A549 (cell line): ENCODE results near the gene METAP2. TPM values are rescaled to one million over a fixed set of nuclear protein-coding genes. Genes with fewer than 3 reads are reported as not detected.

ENCODE experiments used
- ATAC-seq, 2 experiments: fragments of 200-7000 bp in 1 of 2; fragments of >200 bp in 1 of 2; cut with Nextera tagmentation in 1 of 2; cut with Tn5 transposase in 1 of 2; 3 replicates each; pipeline versions ENCODE4 v1.8.0 to v1.9.1; 2018 to 2020; ENCODE audit warnings: mild to moderate bottlenecking in 1 of 2, moderate library complexity in 1 of 2
- CTCF ChIA-PET: fragments of 300-600 bp; sonication (Branson Sonifier 250); formaldehyde crosslinking; extraction: SDS; loops from one replicate; lab custom pipeline; 2021; ENCODE audit warnings: antibody characterized with exemption, inconsistent platforms; lab: Yijun Ruan, JAX
- POLR2A ChIA-PET: fragments of 350-600 bp; formaldehyde crosslinking; extraction: SDS; loops from one replicate; lab custom pipeline; 2021; ENCODE audit warnings: antibody characterized with exemption, inconsistent platforms; lab: Yijun Ruan, JAX
- DNase-seq, 2 experiments: peaks; one replicate each; pipeline versions ENCODE4 v3.0.0 to v3.0.0-alpha.2; 2011 to 2016; ENCODE audit warnings: low read depth in 1 of 2, low spot score in 1 of 2
- FAIRE-seq: peaks from 2 replicates; lab custom pipeline; 2011; peaks lifted over from hg19 to GRCh38; lab: Jason Lieb, UNC
- H3K27ac ChIP-seq, 2 experiments: fragments of >200 bp; sonication (Bioruptor Twin); formaldehyde crosslinking; 3 replicates each; pipeline ENCODE4 v1.5.1; 2016 to 2017
- H3K4me1 ChIP-seq: fragments of >200 bp; sonication (Bioruptor Twin); formaldehyde crosslinking; 3 replicates; pipeline ENCODE4 v1.6.1; 2016
- H3K4me2 ChIP-seq: fragments of >200 bp; sonication (Bioruptor Twin); formaldehyde crosslinking; 3 replicates; pipeline ENCODE4 v1.6.1; 2016
- H3K4me3 ChIP-seq: fragments of >200 bp; sonication (Bioruptor Twin); formaldehyde crosslinking; 3 replicates; pipeline ENCODE4 v1.5.1; 2016
- H3K9me3 ChIP-seq: fragments of >200 bp; sonication (Bioruptor Twin); formaldehyde crosslinking; 3 replicates; pipeline ENCODE4 v1.6.1; 2016
- ATOH8 ChIP-seq: fragments of 250-450 bp; sonication (Bioruptor Pico); IDR thresholded peaks from 2 replicates; pipeline ENCODE4 v1.5.0; 2020; ENCODE audit warnings: low read depth, mild to moderate bottlenecking, moderate library complexity
- CHD2 ChIP-seq: fragments of 150-350 bp; IDR thresholded peaks from 2 replicates; pipeline ENCODE4 v1.6.1; 2014; ENCODE audit warnings: low read length; ENCODE audit not compliant: partially characterized antibody
- CTCF ChIP-seq: fragments of >200 bp; sonication (Bioruptor Twin); formaldehyde crosslinking; IDR thresholded peaks from 3 replicates; pipeline ENCODE4 v1.5.1; 2016
- E2F6 ChIP-seq: IDR thresholded peaks from 2 replicates; pipeline ENCODE4 v1.6.1; 2012; ENCODE audit warnings: low read depth, borderline replicate concordance
- EHF ChIP-seq: fragments of 250-450 bp; sonication (Bioruptor Pico); IDR thresholded peaks from 2 replicates; pipeline ENCODE4 v1.5.0; 2020; ENCODE audit warnings: mild to moderate bottlenecking
- EHMT2 ChIP-seq: fragments of 200-600 bp; sonication (generic); IDR thresholded peaks from 2 replicates; pipeline ENCODE4 v1.6.1; 2016; ENCODE audit warnings: antibody characterized with exemption, low read depth, mild to moderate bottlenecking, moderate library complexity
- ELK1 ChIP-seq: fragments of 150-350 bp; IDR thresholded peaks from 2 replicates; pipeline ENCODE4 v1.6.1; 2014; ENCODE audit warnings: low read depth, mild to moderate bottlenecking, low read length
- FOSB ChIP-seq: fragments of 250-450 bp; sonication (Bioruptor Pico); IDR thresholded peaks from 2 replicates; pipeline ENCODE4 v1.5.0; 2020; ENCODE audit warnings: mild to moderate bottlenecking, moderate library complexity
- FOSL2 ChIP-seq, 2 experiments: fragments of 450-650 bp in 1 of 2; fragments of >200 bp in 1 of 2; sonication (Bioruptor Twin) in 1 of 2; formaldehyde crosslinking; IDR thresholded peaks; 2 replicates each; pipeline versions ENCODE4 v1.5.0 to v1.6.1; 2016 to 2020; ENCODE audit warnings: mild to moderate bottlenecking in 1 of 2, moderate library complexity in 1 of 2
- HEYL ChIP-seq: fragments of 250-450 bp; sonication (Bioruptor Pico); IDR thresholded peaks from 2 replicates; pipeline ENCODE4 v1.8.0; 2021; ENCODE audit warnings: mild to moderate bottlenecking, moderate library complexity
- HOXA7 ChIP-seq: fragments of 250-450 bp; sonication (Bioruptor Pico); IDR thresholded peaks from 2 replicates; pipeline ENCODE4 v1.5.0; 2020; ENCODE audit warnings: mild to moderate bottlenecking, moderate library complexity
- JUN ChIP-seq, 2 experiments: fragments of >200 bp; sonication (Bioruptor Twin); formaldehyde crosslinking; IDR thresholded peaks; 2 replicates in 1 of 2; 3 replicates in 1 of 2; pipeline ENCODE4 v1.6.1; 2016 to 2017
- KDM1A ChIP-seq: fragments of 200-600 bp; sonication (generic); IDR thresholded peaks from 2 replicates; pipeline ENCODE4 v1.6.1; 2016; ENCODE audit warnings: low read depth, mild to moderate bottlenecking
- KDM5A ChIP-seq: fragments of 200-600 bp; sonication (generic); IDR thresholded peaks from 2 replicates; pipeline ENCODE4 v1.6.1; 2016; ENCODE audit warnings: antibody characterized with exemption, mild to moderate bottlenecking
- MAZ ChIP-seq: fragments of 150-350 bp; IDR thresholded peaks from 2 replicates; pipeline ENCODE4 v1.6.1; 2014; ENCODE audit warnings: antibody characterized with exemption, low read depth, low read length, borderline replicate concordance
- MYC ChIP-seq: IDR thresholded peaks from 2 replicates; pipeline ENCODE4 v1.6.1; 2012; ENCODE audit warnings: mild to moderate bottlenecking, inconsistent platforms, low read length, improper control_type of control experiment, borderline replicate concordance
- NFE2L2 ChIP-seq: fragments of 150-350 bp; conservative IDR thresholded peaks from 2 replicates; pipeline ENCODE4 v1.6.1; 2014; ENCODE audit warnings: low read length
- NR3C1 ChIP-seq: fragments of >200 bp; sonication (Bioruptor Twin); formaldehyde crosslinking; IDR thresholded peaks from 3 replicates; pipeline ENCODE4 v1.6.1; 2017
- POLR2AphosphoS2 ChIP-seq: conservative IDR thresholded peaks from 2 replicates; pipeline ENCODE4 v1.6.1; 2012; ENCODE audit warnings: low read length, improper control_type of control experiment, inconsistent platforms
- RNF2 ChIP-seq: fragments of 200-600 bp; sonication (generic); IDR thresholded peaks from 2 replicates; pipeline ENCODE4 v1.6.1; 2016; ENCODE audit warnings: low read depth, mild to moderate bottlenecking, antibody characterized with exemption, moderate library complexity, borderline replicate concordance
- SMC3 ChIP-seq: fragments of >200 bp; sonication (Bioruptor Twin); formaldehyde crosslinking; IDR thresholded peaks from 3 replicates; pipeline ENCODE4 v1.6.1; 2018; ENCODE audit warnings: inconsistent platforms
- SREBF2 ChIP-seq: fragments of 450-650 bp; IDR thresholded peaks from 2 replicates; pipeline ENCODE4 v1.6.1; 2014; ENCODE audit warnings: mild to moderate bottlenecking, moderate library complexity
- TFCP2L1 ChIP-seq: fragments of 250-450 bp; sonication (Bioruptor Pico); IDR thresholded peaks from 2 replicates; pipeline ENCODE4 v1.5.0; 2021; ENCODE audit warnings: mild to moderate bottlenecking
- TP53 ChIP-seq: fragments of 250-450 bp; sonication (Bioruptor Pico); IDR thresholded peaks from 2 replicates; pipeline ENCODE4 v1.5.0; 2021; ENCODE audit warnings: mild to moderate bottlenecking, moderate library complexity
- ZFP36 ChIP-seq: fragments of 450-650 bp; IDR thresholded peaks from 2 replicates; pipeline ENCODE4 v1.6.1; 2014; ENCODE audit warnings: borderline replicate concordance; ENCODE audit not compliant: partially characterized antibody
- WGBS: methylation state at CpG from one replicate; pipeline ENCODE4 v1.1.6; 2017; ENCODE audit errors: missing lambda C conversion rate; 5-methylcytosine and 5-hydroxymethylcytosine counted together
- polyA plus RNA-seq, 4 experiments: library from polyadenylated mRNA; depleted of rRNA in 3 of 4; stranded (reverse); fragments of >200 nt; fragmentation: RNase III in 1 of 4; extraction: RNeasy Plus Mini Kit Qiagen cat#74134 plus additional on column Dnase treatment in 1 of 4; gene quantifications; 2 replicates in 3 of 4; 3 replicates in 1 of 4; pipeline ENCODE4 v1.2.3, GENCODE V29; 2011 to 2017

Gene METAP2
- polyA plus RNA-seq, 2 of the 4 experiments (the other 2 are of a cell fraction), result 205 to 219 TPM

- POLR2A ChIA-PET, result no interaction called here
- no peak for FAIRE-seq
Observed at GRCh38 chr12:95459310-95459709, 14.6 kb upstream of the METAP2 start.

GRCh38 chr12:95460105-95460504, 13.8 kb upstream of the METAP2 start:
- H3K4me2 ChIP-seq, result no peak overlapping the region
- DNase-seq (no peak), FAIRE-seq (no peak), ATAC-seq (no peak)
- H3K4me1 ChIP-seq, result no peaks in the 10 kb centered on the region
- no peak overlapping the region for H3K27ac ChIP-seq
- CTCF ChIA-PET, result no interaction called here
- POLR2A ChIA-PET, result interaction anchor here (1.5 kb wide), 1 partner anchor 14 kb away, joined by 6 read pairs; the partner anchor contains the start of gene METAP2
- no peaks in the 10 kb centered on the region for H3K9me3 ChIP-seq
- TF ChIP-seq EHF, result no peak
- no peak overlapping the region for H3K4me3 ChIP-seq
- 92% methylated on average over 1 of the region's 1 CpG for WGBS

More at GRCh38 chr12:95459310-95459709, 14.6 kb upstream of the METAP2 start:
- no peak overlapping the region for H3K27ac ChIP-seq
- no peak for ATAC-seq
- TF ChIP-seq KDM1A, result no peak
- TF ChIP-seq CHD2, result no peak
- no peak for TF ChIP-seq ATOH8 (CRISPR knock-in tag)
- TF ChIP-seq MYC, result no peak
- TF ChIP-seq FOSL2 (IDR thresholded peaks at IDR 0.05), result no peak
- TF ChIP-seq FOSL2 (CRISPR knock-in tag; IDR thresholded peaks at IDR 0.05), result no peak
- no peak for TF ChIP-seq KDM5A
- no peak for TF ChIP-seq E2F6
- TF ChIP-seq FOSB, result no peak
- no peak for TF ChIP-seq JUN (IDR thresholded peaks at IDR 0.05)
- TF ChIP-seq EHMT2, result no peak
- TF ChIP-seq SREBF2, result no peak
- no peak for TF ChIP-seq ZFP36
- TF ChIP-seq HOXA7 (CRISPR knock-in tag), result no peak
- TF ChIP-seq MAZ, result no peak
- TF ChIP-seq HEYL (CRISPR knock-in tag), result no peak
- TF ChIP-seq POLR2AphosphoS2, result no peak
- TF ChIP-seq, all 56 proteins: peak for 0
- no peak overlapping the region for H3K4me2 ChIP-seq
- CTCF ChIA-PET, result interaction anchor here (0.8 to 1.2 kb wide), 2 partner anchors 8 to 75 kb away, joined by 3 read pairs; no protein-coding TSS in a partner anchor
- no peaks in the 10 kb centered on the region for H3K4me1 ChIP-seq
- no peaks in the 10 kb centered on the region for H3K9me3 ChIP-seq
- no peak overlapping the region for H3K4me3 ChIP-seq
- 78% methylated on average over 3 of the region's 3 CpGs for WGBS
- DNase-seq, result no peak

- no peak for TF ChIP-seq CTCF
- no peak for TF ChIP-seq RNF2
- TF ChIP-seq HEYL (CRISPR knock-in tag), result no peak
- no peak for TF ChIP-seq TP53 (CRISPR knock-in tag)
- no peak for TF ChIP-seq MYC
- no peak for TF ChIP-seq POLR2AphosphoS2
- no peak for TF ChIP-seq E2F6
- TF ChIP-seq NFE2L2, result no peak
- no peak for TF ChIP-seq ELK1
- no peak for TF ChIP-seq KDM1A
- TF ChIP-seq ZFP36, result no peak
- no peak for TF ChIP-seq TFCP2L1 (CRISPR knock-in tag)
- TF ChIP-seq SMC3, result no peak
- no peak for TF ChIP-seq NR3C1
- Histone ChIP-seq H3K27ac (no peak overlapping the region), H3K9me3 (no peaks in the 10 kb centered on the region), H3K4me1 (no peaks in the 10 kb centered on the region), H3K4me3 (no peak overlapping the region), H3K4me2 (no peak overlapping the region)
- POLR2A ChIA-PET, result interaction anchor here (0.6 to 1.5 kb wide), 2 partner anchors 13 to 32 kb away, joined by 3 to 6 read pairs; partner anchors contain the start of gene METAP2
- ATAC-seq, result no peak
- CTCF ChIA-PET, result no interaction called here
- WGBS, result 0% methylated on average over 1 of the region's 1 CpG
- no peak for FAIRE-seq
- DNase-seq, result no peak
Observed at GRCh38 chr12:95460896-95461295, 13.1 kb upstream of the METAP2 start.
